DMS53 treated with DMSO at 0.1 percent for 48 hours (cell line): ENCODE results near the gene ADGRB3.
A peak's percentile ranks its signal among the peaks of the same experiment; 100 is the strongest.
"Not testable (repeated sequence)": the region's sequence is repeated elsewhere in the genome, so short reads cannot be mapped to it uniquely, and the experiment has no call there.

Source experiments
- DNase-seq: peaks from one replicate; lab custom pipeline; 2025; ENCODE audit not compliant: unreplicated experiment; lab: John Stamatoyannopoulos, UW

The ADGRB3 gene

GRCh38 chr6:69392745-69393144 lies 757.7 kb downstream of the ADGRB3 start:
- no peak for DNase-seq

- no peak for DNase-seq
Measured at GRCh38 chr6:69398311-69398710, 763.2 kb downstream of the ADGRB3 start.

GRCh38 chr6:69398729-69399128 lies 763.6 kb downstream of the ADGRB3 start:
- DNase-seq: no peak

- DNase-seq: no peak
Measured at GRCh38 chr6:69408886-69409285, 773.8 kb downstream of the ADGRB3 start.

GRCh38 chr6:69416776-69417175 lies 781.7 kb downstream of the ADGRB3 start:
- DNase-seq: no peak

- no peak for DNase-seq
Measured at GRCh38 chr6:69421269-69421668, 786.2 kb downstream of the ADGRB3 start.

GRCh38 chr6:69422020-69422419 lies 786.9 kb downstream of the ADGRB3 start:
- DNase-seq: no peak

- DNase-seq: peak; percentile 85
Measured at GRCh38 chr6:69422475-69422874, 787.4 kb downstream of the ADGRB3 start.

GRCh38 chr6:69423785-69424184 lies 788.7 kb downstream of the ADGRB3 start:
- DNase-seq: no peak

GRCh38 chr6:69424581-69424980 lies 789.5 kb downstream of the ADGRB3 start:
- no peak for DNase-seq

- DNase-seq: no peak
Measured at GRCh38 chr6:69427882-69428281, 792.8 kb downstream of the ADGRB3 start.

GRCh38 chr6:69432168-69432567 lies 797.1 kb downstream of the ADGRB3 start:
- not testable (repeated sequence) for DNase-seq

- not testable (repeated sequence) for DNase-seq
Measured at GRCh38 chr6:69433116-69433515, 798.0 kb downstream of the ADGRB3 start.

- DNase-seq: no peak
Measured at GRCh38 chr6:69438113-69438512, 803.0 kb downstream of the ADGRB3 start.
